ENCODE results near the gene GALE. TPM values are rescaled to one million over a fixed set of nuclear protein-coding genes. Genes with fewer than 3 reads are reported as not detected.
"Not testable (repeated sequence)": the region's sequence is repeated elsewhere in the genome, so short reads cannot be mapped to it uniquely, and the experiment has no call there.

Gene GALE
- total and polyA plus RNA-seq, 8 donors = 13.3 to 68.0 (median 19.1) TPM

- no peaks in the 10 kb centered on the region for H3K9me3 ChIP-seq
- H3K4me1 ChIP-seq = peaks cover 16 to 37% of the 10 kb centered on the region in 2 donors
- no peak for TF ChIP-seq CTCF (IDR thresholded peaks at IDR 0.05)
- ATAC-seq (no peak), DNase-seq (no peak)
- H3K4me3 ChIP-seq = no peak overlapping the region
- intact Hi-C loops (cut with DNase I) = no loop called here
- H3K27me3 ChIP-seq = no peaks in the 10 kb centered on the region
- H3K27ac ChIP-seq = no peak overlapping the region
- peaks cover 0 to 59% of the 10 kb centered on the region in 2 donors for H3K36me3 ChIP-seq
These were observed 2.8 kb downstream of the GALE start for GRCh38 chr1:23797478-23798448.

- no peak overlapping the region for H3K4me3 ChIP-seq
- intact Hi-C loops (cut with DNase I) = no loop called here
- H3K27me3 ChIP-seq = no peaks in the 10 kb centered on the region
- ATAC-seq = no peak
- no peak for DNase-seq
- peaks cover 21 to 46% of the 10 kb centered on the region in 2 donors for H3K4me1 ChIP-seq
- peaks cover 0 to 59% of the 10 kb centered on the region in 2 donors for H3K36me3 ChIP-seq
- TF ChIP-seq CTCF (IDR thresholded peaks at IDR 0.05) = no peak
- no peaks in the 10 kb centered on the region for H3K9me3 ChIP-seq
- no peak overlapping the region for H3K27ac ChIP-seq
These were observed 3.9 kb downstream of the GALE start for GRCh38 chr1:23796466-23797271.

- TF ChIP-seq CTCF (IDR thresholded peaks at IDR 0.05) = no peak
- DNase-seq = no peak
- ATAC-seq = no peak
- H3K27me3 ChIP-seq = no peaks in the 10 kb centered on the region
- no peaks in the 10 kb centered on the region for H3K9me3 ChIP-seq
- peaks cover 15 to 42% of the 10 kb centered on the region in 2 donors for H3K4me1 ChIP-seq
- no peak overlapping the region for H3K27ac ChIP-seq
- no peak overlapping the region for H3K4me3 ChIP-seq
- intact Hi-C loops (cut with DNase I) = no loop called here
- peaks cover 0 to 59% of the 10 kb centered on the region in 2 donors for H3K36me3 ChIP-seq
These were observed 4.7 kb downstream of the GALE start for GRCh38 chr1:23795676-23796465.

- Histone ChIP-seq H3K4me1 (peaks cover 21 to 48% of the 10 kb centered on the region in 2 donors), H3K36me3 (peaks cover 0 to 59% of the 10 kb centered on the region in 2 donors)
- ATAC-seq; H3K27me3 ChIP-seq; H3K9me3 ChIP-seq; H3K4me3 ChIP-seq; H3K27ac ChIP-seq; intact Hi-C loops (cut with DNase I): not testable (repeated sequence)
- DNase-seq = peak in 1 of 4 donors; percentile 67
These were observed 5.8 kb downstream of the GALE start for GRCh38 chr1:23794732-23795182.
